NCI-H1048 (cell line): ENCODE results near the gene LUC7L2.
"Not testable (repeated sequence)": the region's sequence is repeated elsewhere in the genome, so short reads cannot be mapped to it uniquely, and the experiment has no call there.

Experiments used
- DNase-seq: peaks from one replicate; lab custom pipeline; 2025; lab: John Stamatoyannopoulos, UW

LUC7L2 gene

DNA sequence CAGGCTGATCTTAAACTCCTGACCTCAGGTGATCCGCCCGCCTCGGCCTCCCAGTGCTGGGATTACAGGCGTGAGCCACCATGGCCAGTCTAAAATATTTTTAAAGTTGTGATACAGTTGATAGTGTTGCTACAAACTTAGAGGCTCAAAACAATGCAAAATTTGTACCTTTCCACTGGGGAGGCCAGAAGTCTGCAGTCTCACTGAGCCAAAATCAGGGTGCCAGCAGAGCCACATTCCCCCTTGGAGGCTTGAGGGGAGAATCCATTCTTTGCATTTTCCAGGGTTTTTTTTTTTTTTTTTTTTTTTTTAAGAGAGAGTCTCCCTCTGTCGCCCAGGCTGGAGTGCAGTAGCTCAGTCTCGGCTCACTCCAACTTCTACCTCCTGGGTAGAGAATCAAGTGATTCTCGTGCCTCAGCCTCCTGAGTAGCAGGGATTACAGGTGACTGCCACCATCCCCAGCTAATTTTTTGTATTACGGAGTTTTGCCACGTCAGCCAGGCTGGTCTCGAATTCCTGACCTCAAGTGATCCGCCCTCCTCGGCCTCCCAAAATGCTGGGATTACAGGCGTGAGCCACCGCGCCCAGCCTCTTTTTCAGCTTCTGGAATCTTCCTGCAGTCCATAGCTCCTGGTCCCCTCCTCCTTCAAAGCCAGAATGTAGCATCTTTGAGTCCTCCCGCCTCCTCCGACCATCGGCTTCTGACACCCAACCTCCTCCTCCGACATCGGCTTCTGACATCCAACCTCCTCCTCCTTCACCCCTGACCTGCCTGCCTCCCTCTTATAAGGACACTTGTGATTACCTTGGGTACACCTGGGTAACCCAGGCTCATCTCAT lies 86.6 kb downstream of the LUC7L2 start:
- no peak for DNase-seq

DNA sequence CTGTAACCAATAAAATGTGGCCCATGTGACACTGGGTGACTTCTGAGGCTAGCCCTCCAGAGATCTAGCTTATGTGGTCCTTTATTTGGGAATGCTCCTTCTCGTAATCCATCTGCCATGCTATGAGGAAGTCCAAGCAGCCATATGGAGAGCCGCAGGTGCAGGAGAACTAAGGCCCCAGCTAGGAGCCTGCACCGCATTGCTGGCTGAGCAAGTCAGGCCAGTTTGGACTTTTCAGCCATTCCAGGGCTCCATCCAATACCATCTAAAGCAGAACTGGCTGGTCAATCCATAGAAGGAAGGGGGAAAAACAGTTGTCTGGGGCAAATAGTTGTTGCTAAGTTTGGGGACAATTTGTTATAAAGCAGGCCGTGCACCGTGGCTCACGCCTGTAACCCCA lies 91.2 kb downstream of the LUC7L2 start:
- DNase-seq, result no peak

DNA sequence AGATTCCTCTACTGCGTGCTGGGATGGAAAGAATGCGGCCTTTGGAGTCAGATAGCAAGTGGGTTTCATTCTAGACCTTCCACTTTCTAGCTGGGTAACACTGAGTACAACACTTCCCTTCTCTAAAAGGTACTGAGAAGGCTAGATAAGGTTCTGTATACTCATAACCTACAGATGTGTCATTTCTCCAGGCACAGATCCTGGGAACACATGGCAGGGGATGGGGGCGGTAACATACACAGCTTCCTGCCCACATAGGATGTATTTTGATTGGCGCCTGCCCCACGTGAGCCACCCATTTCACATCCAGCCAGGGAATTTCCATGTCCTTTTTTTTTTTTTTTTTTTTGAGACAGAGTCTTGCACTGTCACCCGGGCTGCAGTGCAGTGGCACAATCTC lies 91.9 kb downstream of the LUC7L2 start:
- DNase-seq, result no peak

DNA sequence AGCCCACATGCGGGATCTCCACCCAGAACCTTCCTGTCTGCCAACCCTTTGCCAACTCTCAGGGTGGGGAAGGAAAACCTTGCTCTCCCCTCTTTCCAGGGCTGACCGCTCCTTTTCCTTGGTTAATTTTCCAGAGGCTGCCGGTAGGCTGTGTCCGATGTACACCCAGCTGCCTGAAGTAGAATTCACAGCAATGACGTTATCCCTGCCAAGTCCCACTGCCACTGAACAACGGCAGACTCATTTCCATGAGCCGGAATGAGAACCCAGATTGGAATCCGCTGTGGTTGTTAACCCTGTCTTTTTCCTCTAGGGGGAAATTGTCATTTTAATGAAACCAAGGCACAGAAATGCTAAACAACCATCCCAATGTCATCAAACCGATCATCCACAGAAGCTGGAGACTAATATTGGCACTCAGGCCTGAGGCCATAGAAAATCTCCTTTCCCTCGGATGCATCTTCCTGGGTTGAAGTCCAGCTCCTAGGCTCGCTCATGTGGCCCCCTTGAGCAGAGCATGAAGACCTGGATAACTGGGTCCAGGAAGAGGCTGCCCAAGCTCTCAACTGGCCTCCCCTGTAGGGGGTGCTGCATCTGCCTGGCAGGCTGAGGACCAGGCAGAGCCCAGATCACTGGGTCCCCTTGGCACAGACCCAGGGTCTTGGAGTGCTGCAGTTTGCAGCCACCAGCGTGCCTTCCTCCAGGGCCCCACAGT lies 93.4 kb downstream of the LUC7L2 start:
- DNase-seq, result no peak

- no peak for DNase-seq
Measured at GRCh38 chr7:139453673-139454321, 94.1 kb downstream of the LUC7L2 start.

DNA sequence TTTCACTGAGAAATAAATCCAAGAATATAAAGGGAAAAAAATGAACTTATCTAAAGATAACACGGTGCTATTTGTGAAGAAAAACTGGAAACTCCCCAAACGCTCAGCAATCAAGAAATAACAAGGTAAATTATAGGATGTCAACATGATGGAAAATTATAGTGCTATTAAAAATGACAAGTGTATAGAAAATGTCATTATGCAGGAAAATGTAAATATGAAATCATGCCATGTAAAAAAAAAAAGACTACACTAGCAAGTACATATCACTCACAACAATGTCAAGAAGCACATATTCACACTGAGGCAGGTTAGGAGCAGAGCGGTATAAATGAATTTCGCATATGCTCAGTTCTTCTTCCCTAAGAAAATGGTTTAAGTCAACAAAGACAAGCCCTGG lies 96.1 kb downstream of the LUC7L2 start:
- DNase-seq, result no peak

DNA sequence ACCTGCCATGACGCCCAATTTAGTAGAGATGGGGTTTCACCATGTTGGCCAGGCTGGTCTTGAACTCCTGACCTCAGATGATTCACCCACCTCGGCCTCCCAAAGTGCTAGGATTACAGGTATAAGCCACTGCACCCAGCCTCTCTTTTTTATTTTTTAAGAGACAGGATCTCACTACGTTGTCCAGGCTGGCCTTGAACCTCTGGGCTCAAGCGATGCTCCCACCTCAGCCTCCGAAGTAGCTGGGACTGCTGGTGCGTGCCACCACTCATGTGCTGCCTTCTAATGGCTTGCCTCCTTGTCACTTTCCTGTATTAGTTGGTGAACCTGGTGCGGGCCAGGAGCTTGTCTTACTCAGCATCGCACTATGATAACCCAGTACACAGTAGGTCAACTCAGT lies 96.8 kb downstream of the LUC7L2 start:
- no peak for DNase-seq

- no peak for DNase-seq
Measured at GRCh38 chr7:139457153-139457946, 97.7 kb downstream of the LUC7L2 start.

GRCh38 chr7:139463421-139463820 lies 103.7 kb downstream of the LUC7L2 start:
- DNase-seq, result not testable (repeated sequence)

- DNase-seq, result not testable (repeated sequence)
Measured at GRCh38 chr7:139464511-139464910, 104.8 kb downstream of the LUC7L2 start.

DNA sequence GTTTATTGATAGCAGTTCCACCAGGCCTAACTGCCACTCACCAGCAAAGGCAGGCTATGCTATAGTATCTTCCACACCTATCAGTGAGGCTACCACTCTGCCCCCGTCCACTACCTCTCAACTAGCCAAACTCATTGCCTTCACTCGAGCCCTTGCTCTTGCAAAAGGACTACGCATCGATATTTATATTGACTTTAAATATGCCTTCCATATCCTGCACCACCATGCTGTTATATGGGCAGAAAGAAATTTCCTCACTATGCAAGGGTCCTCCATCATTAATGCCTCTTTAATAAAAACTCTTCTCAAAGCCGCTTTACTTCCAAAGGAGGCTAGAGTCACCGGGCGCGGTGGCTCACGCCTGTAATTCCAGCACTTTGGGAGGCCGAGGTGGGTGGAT lies 105.4 kb downstream of the LUC7L2 start:
- not testable (repeated sequence) for DNase-seq

DNA sequence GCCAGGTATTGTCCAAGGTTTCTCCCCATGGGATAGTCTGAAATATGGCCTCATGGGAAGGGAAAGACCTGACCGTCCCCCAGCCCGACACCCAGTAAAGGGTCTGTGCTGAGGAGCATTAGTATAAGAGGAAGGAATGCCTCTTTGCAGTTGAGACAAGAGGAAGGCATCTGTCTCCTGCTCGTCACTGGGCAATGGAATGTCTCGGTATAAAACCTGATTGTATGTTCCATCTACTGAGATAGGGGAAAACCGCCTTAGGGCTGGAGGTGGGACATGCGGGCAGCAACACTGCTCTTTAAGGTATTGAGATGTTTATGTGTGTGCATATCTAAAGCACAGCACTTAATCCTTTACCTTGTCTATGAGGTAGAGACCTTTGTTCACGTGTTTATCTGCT lies 108.0 kb downstream of the LUC7L2 start:
- not testable (repeated sequence) for DNase-seq

GRCh38 chr7:139468281-139468680 lies 108.6 kb downstream of the LUC7L2 start:
- not testable (repeated sequence) for DNase-seq

DNA sequence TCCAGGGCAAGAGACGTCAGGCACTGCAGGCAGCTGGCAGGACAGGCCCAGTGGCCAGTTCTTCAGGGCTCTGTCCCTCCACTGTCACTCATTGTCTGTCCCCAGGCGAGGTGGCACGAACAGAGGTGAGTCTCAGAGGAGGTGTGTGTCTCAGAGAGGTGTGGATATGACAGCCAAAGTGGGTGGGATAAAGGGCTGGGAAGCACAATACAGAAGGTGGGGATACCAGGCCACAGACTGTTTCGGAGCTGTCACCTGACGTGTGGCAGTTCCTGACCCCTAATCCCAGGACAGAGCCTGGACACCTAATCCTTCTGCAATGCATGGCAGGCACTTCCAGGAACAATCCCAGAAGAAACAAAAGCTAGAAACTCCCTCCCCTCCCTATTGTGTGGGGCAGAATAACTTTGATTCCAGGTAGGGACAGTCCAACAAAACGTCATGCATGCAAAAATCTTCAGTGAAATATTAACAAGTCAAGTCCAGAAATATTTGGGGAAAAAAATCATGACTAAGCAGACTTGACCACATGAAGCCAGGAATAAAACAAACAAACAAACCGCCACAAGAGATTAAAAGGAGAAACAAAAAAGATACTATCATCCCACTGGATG lies 112.2 kb downstream of the LUC7L2 start:
- DNase-seq, result no peak
